HUDEP-2 (cell line): ENCODE results near the gene ADAMTS9.
A peak's percentile ranks its signal among the peaks of the same experiment; 100 is the strongest.

Experiments
- DNase-seq, 76 experiments: peaks; one replicate each; lab custom pipeline; 2025; ENCODE audit not compliant: unreplicated experiment in 76 of 76; lab: John Stamatoyannopoulos, UW

Gene ADAMTS9

GRCh38 chr3:64496786-64497490 is 190.9 kb downstream of the ADAMTS9 start:
- no peak for DNase-seq

- no peak for DNase-seq
These were observed 191.9 kb downstream of the ADAMTS9 start for GRCh38 chr3:64495781-64496334.

- no peak for DNase-seq
These were observed 192.5 kb downstream of the ADAMTS9 start for GRCh38 chr3:64495121-64495780.

GRCh38 chr3:64494526-64494925 is 193.3 kb downstream of the ADAMTS9 start:
- no peak for DNase-seq

- DNase-seq, result no peak
These were observed 194.7 kb downstream of the ADAMTS9 start for GRCh38 chr3:64493149-64493548.

GRCh38 chr3:64491843-64492242 is 196.0 kb downstream of the ADAMTS9 start:
- peak in 67 of 76 experiments; percentile 4 to 85 (median 47) for DNase-seq

GRCh38 chr3:64490180-64490724 is 197.5 kb downstream of the ADAMTS9 start:
- peak; percentile 28 to 96 (median 84) for DNase-seq

- DNase-seq, result peak in 25 of 76 experiments; percentile 3 to 64 (median 34)
These were observed 198.3 kb downstream of the ADAMTS9 start for GRCh38 chr3:64489361-64490044.

GRCh38 chr3:64488939-64489338 is 198.9 kb downstream of the ADAMTS9 start:
- peak in 3 of 76 experiments; percentile 10 to 44 (median 35) for DNase-seq

- peak in 72 of 76 experiments; percentile 7 to 81 (median 56) for DNase-seq
These were observed 203.4 kb downstream of the ADAMTS9 start for GRCh38 chr3:64484289-64484992.

- DNase-seq, result no peak
These were observed 204.3 kb downstream of the ADAMTS9 start for GRCh38 chr3:64483467-64483866.

DNA sequence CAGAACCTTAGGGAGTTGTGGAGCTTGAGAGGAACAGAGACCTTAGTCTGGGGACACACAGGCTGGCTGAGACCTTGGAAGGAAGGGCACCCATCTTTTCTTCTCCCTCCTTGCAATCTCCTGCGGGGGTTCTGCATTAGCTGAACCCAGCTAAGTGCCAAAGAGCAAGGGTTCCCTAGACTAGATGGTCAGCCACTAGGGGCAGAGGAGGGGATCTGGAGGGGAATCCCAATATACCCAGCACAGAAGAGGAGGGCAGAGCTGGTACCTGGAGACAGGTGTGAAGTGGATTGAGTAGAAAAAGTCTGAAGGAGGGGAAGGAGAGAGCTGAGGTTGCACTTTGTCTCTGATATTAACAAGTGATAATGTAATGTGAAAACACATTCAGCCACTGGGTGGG is 212.8 kb downstream of the ADAMTS9 start:
- no peak for DNase-seq

DNA sequence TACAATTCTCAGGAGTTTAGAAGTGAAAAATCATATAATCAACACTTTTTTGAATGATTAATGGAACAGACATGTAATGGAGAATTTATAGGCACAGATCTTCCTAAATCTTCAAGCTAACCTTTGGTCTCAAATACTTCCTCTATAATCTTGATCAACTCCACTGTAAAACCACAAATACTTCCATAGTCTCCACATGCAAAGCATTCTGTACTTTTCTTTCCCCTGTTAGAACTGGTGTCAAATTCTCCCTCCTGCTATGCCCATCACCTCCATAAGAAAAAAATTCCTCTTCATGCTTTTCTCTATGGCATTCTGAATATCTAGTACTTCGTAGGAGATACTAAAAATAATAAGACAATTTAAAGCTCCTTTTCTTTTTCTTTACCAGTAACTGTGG is 214.3 kb downstream of the ADAMTS9 start:
- no peak for DNase-seq

GRCh38 chr3:64470436-64470835 is 217.4 kb downstream of the ADAMTS9 start:
- DNase-seq, result no peak

- no peak for DNase-seq
These were observed 220.4 kb downstream of the ADAMTS9 start for GRCh38 chr3:64467255-64467944.
